NCI-H1092 treated with DMSO at 0.1 percent for 48 hours (cell line): Measurements from ENCODE around the gene SPINK2.

Experiments
- DNase-seq: peaks from one replicate; lab custom pipeline; 2025; lab: John Stamatoyannopoulos, UW

The SPINK2 gene

DNA sequence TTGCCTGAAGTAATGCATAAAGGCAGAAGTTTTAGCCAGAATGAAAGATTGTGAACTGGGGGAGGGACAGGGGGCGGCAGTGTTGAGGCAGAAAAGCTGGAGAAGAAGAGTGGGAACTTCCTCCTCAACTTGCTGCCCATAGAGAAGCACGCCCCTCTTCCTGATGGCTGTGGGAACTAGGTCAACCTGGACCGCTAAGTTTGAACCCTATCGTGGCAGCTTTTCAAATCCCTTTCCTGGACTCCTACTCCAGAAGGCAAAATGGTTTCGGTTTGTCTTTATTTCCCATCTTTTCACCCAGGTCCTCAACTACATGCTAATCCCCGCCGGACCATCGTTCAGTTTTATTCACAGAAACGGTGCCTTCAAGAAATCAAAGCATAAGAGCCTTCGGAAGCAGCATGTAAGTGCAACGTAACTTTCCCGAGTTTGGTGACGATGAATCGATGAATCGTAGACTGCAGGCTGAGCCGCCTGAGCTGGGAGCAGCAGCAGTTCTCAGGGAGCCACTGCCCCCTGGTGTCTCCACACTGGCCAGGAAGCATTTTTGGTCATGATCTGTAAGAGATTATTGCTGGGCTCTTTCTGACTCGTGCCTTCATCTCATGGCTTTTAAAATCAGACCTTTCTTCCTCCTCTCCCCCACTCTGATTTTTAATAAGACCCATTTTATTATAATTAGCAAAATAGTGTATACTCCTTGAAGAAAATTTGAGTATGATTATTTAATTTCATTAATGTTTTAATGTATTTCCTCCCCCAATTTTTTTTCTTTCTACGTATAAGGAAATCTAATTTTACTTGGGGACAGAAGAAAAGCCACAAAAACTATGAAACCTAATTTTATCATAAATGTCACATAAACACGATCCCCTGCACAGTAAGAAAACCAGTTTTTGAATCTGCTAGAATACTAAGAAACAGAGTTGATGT is 21.4 kb downstream of the SPINK2 start:
- peak; percentile 66 for DNase-seq

DNA sequence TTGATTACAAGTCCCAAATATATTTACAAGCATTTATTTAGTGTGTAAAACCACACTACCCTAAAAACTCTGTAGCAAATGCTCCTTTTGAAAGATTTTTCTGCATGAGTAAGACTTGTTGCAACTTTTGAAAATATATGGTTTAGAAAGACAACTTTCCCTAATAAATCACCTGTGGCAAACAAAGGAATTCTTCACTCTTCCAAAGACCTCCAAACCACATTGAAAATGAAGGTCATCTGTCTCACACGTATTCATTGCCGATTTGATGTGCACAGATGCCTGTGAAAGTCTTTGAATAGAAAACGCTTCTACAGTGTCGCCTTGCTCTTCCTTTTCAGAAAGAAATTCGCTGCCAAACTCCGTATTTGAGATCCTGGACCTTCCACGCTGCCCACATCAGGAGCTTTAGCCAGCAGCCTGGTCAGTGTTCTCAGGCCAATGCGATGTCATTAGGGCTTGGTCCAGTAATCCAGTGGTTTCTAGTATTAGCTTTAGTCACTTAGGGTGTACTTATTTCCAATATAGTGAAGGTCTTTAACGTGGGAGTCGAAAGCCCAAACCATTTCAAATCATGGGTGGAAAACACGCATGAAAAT is 22.2 kb downstream of the SPINK2 start:
- DNase-seq = no peak

DNA sequence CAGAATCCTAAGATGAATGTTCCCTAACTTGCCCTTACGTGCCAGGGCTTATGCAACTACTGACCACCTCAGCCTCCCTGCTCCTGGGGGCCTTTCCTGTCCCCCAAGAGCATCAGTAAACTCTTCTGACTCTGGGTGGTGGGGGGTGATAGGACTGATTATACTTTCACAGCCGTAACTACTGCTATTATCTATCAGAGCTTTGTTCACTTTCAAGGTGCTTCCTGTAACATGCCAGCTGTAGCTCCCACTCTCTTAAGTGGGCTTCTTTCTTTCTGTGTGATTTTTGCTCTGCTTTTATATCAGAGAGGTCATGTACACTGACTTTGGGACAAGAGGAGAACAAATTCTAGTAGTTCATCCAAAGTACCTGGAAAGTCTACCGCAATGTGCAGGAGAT is 25.3 kb downstream of the SPINK2 start:
- DNase-seq = no peak

DNA sequence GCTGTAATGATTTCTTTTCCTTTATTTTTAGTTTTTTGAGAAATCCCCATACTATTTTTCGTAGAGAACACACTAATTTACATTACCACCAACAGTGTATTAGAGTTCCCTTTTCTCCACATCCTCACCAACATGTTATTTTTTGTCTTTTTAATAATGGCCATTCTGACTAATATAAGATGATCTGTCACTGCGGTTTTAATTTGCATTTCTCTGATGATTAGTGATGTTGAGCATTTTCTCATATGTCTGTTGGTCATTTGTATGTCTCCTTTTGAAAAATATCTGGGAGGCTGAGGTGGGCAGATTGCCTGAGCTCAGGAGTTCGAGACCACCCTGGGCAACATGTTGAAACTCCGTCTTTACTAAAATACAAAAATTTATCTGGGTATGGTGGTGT is 30.2 kb downstream of the SPINK2 start:
- DNase-seq = no peak

DNA sequence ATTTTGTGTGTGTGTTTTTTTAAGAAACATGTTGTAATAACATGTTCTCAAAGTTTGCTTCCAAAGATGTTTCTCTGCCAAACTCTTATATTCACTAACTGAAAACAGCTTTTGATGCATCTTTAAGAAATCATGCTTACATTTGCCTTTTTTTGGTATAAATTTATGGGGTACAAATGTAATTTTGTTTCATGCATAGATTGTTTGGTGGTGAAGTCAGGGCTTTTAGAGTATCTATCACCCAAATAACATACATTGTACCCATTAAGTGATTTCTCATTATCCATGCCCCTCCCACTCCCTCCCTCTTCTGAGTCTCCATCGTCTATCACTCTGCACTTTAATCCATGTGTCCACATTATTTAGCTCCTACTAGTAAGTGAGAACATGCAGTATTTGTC is 30.8 kb downstream of the SPINK2 start:
- no peak for DNase-seq

DNA sequence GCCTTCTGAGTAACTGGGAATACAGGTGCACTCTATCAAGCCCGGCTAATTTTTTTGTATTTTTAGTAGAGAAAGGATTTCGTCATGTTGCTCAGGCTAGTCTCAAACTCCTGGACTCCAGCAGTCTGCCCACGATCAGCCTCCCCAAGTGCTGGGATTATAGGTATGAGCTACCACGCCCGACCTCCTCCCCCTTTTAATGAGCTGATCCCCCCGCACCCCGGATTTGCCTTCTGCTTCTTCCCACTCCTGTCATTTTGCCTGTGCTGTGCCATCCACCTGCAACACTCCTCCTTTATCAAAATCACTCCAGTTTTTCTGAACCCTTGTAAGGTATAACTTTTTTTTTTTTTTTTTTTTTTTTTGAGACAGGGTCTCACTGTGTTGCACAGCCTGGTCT is 33.4 kb downstream of the SPINK2 start:
- no peak for DNase-seq

DNA sequence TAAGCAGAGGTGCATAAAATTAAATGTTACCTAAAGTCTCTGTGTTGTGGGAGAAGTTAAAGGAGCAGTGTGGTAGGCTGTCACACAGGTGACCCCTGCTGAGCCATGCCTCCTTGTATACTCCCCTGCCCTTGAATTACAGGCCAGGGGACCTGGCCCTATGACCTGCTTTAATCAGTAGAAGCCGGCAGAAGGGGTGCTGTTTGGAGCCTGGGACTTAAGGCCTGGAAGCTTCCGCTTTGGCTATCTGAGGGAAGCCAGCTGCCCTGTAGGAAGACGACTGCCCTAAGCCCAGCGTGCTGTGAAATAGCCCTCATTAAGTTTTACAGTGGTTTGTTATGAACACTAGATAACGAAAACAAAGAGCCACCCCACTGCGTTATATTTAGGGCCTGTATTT is 34.1 kb downstream of the SPINK2 start:
- DNase-seq = no peak

DNA sequence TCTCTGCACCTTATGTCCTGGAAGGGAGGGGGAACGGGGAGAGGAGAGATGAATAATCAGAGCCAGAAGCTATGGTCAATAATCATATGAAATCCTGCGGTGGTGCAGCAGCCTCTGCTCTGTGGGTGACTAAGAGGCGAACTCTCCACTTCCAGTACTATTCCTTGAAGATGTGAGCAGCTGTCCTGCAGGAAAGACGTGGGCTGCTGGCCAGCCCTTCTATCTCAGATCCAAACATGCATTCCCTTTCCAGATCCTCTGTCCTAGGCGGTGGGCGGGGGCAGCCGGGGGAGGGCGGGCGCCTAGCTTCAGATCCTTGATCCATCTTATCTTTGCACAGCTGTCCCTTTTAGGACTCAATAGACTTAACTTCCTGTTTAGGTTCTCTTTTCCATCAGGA is 34.5 kb downstream of the SPINK2 start:
- peak; percentile 25 for DNase-seq

DNA sequence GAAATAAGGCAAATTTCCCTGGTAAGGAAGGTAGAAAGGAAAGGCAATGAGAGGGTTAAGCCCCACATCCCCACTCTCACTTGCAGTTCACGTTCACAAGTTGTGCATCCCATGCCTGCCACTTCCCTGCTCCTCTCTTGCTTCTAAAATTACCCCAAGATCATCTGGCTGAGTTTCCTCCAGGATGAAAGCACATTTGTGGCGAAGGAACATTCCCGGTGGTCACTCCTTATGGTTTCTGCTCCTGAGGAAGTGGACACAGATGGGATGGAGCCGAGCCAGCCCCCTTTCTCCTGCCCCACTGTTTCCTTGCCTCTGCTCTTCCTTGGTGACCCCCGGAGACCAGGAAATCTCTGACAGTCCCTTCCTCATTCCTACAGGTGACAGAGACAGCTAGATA is 37.5 kb downstream of the SPINK2 start:
- DNase-seq = no peak

DNA sequence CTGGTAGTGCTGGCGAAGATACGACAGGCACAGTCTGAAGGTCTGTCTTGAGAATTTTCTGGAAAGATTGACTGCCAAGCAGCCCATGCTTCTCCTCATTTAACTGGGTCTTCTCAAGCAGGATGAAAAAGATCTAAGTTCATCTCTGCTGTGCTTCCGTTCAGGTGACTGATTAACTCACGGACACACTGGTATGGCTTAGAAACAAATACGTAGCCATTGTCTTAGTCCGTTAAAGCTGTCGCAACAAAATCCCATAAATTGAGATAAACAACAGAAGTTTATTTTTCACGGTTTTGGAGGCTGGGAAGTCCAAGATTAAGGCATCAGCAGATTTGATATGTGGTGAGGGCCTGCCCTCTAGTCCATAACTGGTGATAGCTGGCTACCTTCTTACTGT is 39.5 kb downstream of the SPINK2 start:
- DNase-seq = no peak

DNA sequence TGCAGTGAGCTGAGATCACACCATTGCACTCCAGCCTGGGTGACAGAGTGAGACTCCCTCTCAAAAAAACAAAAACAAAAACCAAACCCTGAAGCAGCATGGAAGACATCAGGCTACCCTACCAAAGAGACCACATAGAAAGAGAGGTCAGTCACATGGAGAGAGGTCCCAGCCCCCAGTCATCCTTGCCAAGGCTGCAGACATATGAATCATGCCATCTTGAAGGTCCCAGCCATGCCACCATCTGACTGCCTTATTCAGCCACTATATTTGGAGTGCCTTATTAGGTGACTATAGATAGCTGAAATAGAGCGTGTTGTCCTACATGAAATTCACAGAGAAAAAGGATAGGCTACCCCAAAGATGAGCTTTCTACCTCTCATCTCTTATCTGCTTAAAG is 48.2 kb downstream of the SPINK2 start:
- no peak for DNase-seq

DNA sequence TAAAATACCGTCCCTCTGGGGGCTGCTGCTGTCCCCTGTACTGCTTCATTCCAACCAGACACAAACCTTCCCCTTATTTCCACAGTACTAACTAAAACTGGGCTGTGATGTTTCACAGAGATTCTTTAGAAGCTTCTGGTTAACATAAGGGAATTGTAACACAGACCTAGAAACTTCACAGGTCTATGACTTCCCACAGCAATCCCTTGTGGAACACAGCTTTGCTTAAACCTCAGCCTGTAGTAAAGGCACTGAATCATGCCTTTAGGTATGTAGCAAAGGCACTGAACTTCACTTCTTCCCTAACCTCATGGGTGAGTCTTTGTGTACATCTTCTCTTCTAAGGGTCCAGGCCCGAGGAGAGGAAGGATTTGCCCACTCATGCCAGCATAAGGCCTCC is 49.4 kb downstream of the SPINK2 start:
- no peak for DNase-seq

DNA sequence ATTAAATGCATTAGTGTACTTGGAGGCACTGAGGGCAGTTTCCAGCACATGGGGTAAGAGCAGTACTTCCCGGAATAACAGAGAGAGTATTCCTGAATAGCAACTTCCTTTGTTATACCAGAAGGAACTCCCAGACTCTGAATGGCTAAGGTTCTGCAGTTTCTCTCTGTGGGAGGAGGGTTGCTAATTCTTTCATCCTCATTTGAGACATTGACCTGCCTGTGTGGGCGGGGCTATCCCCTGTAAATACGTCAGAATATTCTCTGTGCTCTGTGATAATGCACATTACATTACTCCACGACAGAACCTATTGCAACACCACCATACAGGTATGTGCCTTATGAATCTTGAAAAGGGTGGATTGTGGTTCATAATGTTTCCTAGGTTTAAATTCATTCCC is 52.7 kb downstream of the SPINK2 start:
- DNase-seq = no peak

DNA sequence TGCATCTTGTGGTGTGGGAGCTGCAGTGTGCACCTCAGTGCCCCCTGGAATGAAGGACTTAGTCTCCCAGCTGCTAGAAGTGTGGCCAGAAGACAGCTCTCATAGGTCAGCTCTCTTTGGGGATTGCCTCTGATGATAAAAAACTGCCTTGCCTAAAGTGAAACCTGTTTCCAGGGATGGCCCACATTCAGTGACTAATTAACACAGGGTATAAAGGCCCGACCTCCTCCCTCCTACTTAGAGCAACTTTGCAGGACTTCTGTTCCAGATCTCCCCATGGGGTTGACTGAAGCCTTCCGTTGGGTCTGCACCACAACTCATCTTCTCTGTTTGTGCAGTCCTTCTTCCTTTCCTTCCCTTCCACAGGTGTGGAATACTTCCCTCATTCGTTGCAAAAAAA is 53.2 kb downstream of the SPINK2 start:
- DNase-seq = no peak

DNA sequence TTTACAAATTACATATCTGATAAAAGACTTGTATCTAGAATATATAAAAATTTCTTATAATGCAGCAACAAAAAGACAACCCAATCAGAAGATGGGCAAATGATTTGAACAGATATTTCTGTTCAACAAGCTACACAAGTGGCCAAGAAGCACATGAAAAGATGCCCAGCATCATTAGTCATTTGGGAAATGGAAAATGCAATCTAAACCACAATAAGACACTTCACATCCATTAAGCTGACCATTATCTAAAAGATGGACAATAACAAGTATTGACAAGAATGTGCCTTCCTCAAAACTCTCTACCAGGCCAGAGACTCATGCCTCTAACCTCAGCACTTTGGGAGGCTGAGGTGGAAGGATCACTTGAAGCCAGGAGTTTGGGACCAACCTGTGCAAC is 53.9 kb downstream of the SPINK2 start:
- no peak for DNase-seq

DNA sequence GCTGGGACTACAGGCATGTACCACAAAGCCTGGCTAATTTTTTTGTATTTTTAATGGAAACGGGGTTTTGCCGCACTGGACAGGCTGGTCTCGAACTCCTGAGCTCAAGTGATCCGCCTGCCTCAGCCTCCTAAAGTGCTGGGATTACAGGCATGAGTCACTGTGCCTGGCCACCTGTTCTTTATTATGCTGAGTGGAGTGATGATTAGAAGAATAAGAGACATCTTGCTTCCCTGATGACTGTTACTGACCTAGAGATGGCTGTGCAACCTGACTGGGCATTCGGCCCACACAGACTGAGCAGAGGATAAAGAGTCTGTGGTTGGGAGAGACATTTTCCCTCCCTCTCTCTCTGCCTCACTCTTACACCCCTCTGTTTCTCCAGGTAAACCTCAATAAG is 56.7 kb downstream of the SPINK2 start:
- DNase-seq = no peak

DNA sequence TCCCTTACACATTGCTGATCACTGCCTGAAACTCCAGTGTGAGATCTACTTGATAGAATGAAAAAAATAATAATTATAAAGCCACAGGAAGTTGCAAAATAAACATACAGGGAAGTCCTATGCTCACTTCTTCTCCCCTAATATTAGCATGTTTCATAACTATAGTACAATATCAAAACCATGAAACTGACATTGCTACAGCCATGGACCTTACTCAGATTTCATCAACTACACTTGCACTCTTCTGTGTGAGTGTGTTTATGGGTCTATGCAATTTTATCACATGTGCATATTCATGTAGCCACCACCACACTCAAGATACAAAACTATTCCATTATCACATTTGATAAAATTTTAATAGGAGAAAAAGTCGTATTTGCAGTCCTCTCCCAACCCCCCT is 57.3 kb downstream of the SPINK2 start:
- no peak for DNase-seq

DNA sequence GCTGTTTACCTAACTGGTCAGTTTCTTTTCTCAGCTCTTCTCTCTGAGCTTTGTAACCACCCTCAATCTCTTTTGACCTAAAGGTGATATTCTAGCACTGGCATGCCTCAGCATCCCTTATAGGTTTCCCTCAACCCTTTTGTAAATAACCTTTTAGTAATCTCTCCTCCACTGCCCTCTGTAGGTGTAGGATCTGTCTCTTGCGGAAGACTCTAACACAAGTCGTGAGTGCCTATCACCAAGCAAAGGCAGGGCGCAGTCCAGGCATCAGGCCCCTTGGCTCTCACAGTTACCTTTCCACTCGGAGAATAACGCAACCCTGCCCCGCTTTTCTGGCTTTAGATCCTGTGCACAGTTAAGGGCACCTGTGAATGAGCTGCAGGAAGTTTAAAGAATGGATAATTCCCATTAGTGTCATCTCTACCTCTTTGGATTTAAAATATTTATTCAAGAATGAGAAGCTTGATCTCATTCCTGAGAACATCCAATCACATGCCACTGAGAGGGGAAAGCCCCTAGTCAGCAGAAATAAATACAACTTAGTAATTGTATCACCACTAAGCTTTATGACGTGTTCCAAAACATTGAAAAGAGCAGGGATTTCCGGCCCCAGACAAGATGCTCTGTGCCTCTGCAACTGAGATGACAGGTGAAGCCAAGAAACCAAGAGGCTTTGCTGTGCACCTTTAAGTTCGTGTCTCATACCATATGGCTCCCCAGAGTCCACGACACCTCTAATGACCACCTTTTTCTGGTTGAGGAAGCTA is 58.8 kb downstream of the SPINK2 start:
- no peak for DNase-seq

DNA sequence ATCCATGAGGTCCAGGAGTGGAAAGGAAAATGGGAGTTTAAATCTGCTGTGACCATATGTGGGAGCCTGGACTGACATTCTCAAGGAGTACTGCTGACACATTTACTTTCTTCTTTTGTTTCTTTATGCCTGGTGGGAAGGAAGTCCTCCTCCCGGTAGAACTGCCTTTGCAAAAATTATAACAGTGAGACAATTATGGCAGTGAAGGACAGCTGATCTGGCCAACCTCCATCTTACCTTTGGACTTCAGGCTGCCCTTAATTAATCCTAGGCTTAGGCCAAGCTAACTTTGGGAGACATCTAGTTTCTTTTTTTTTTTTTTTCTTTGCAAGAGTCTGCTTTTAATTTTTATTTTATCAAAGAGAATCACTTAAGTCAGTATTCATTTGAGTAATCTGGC is 61.3 kb downstream of the SPINK2 start:
- DNase-seq = no peak
